HEK293 (cell line): Measurements from ENCODE around the gene LCOR.

ENCODE experiments used
- ZNF10 ChIP-seq: fragments of 450-650 bp; formaldehyde crosslinking; IDR thresholded peaks from 2 replicates; pipeline ENCODE4 v1.5.1; 2017; ENCODE audit warnings: missing biosample characterization, missing genetic modification characterization
- ZNF24 ChIP-seq: fragments of 450-650 bp; formaldehyde crosslinking; IDR thresholded peaks from 2 replicates; pipeline ENCODE4 v1.5.1; 2016; ENCODE audit warnings: missing biosample characterization, missing genetic modification characterization
- ZNF514 ChIP-seq: fragments of 450-650 bp; formaldehyde crosslinking; IDR thresholded peaks from 2 replicates; pipeline ENCODE4 v1.5.1; 2016; ENCODE audit warnings: missing biosample characterization, missing genetic modification characterization
- TF ChIP-seq, protein P1 (sequence below): fragments of 450-650 bp; formaldehyde crosslinking; IDR thresholded peaks from 2 replicates; pipeline ENCODE4 v1.5.1; 2016; ENCODE audit warnings: missing biosample characterization, missing genetic modification characterization
- TF ChIP-seq, protein P2 (sequence below): fragments of 450-650 bp; formaldehyde crosslinking; IDR thresholded peaks from 2 replicates; pipeline ENCODE4 v1.5.1; 2016; ENCODE audit warnings: missing biosample characterization, missing genetic modification characterization
- TF ChIP-seq, protein P3 (sequence below): sonication (generic); formaldehyde crosslinking; IDR thresholded peaks from 2 replicates; pipeline ENCODE4 v1.8.1; 2022; ENCODE audit warnings: mild to moderate bottlenecking, moderate library complexity, missing genetic modification reagents
- TF ChIP-seq, protein P4 (sequence below): fragments of 450-650 bp; formaldehyde crosslinking; IDR thresholded peaks from 2 replicates; pipeline ENCODE4 v1.5.1; 2016; ENCODE audit warnings: missing biosample characterization, missing genetic modification characterization

DNA sequence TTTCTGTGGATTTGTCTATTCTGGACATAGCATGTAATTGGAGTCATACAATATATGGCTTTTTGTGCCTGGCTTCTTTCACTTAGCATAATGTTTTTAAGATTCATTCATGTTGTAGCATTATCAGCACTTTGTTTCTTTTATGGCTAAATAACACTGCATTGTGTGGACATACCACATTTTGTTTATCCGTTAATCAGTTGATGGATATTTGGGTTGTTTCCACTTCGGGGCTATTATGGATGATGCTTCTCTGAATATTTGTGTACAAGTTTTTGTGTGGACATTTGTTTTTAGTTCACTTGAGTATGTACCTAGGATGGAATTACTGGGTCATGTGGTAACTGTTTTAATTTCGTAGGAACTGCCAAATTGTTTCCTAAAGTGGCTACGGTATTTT is 6.4 kb downstream of the LCOR start:
- TF ChIP-seq, protein P1, sequence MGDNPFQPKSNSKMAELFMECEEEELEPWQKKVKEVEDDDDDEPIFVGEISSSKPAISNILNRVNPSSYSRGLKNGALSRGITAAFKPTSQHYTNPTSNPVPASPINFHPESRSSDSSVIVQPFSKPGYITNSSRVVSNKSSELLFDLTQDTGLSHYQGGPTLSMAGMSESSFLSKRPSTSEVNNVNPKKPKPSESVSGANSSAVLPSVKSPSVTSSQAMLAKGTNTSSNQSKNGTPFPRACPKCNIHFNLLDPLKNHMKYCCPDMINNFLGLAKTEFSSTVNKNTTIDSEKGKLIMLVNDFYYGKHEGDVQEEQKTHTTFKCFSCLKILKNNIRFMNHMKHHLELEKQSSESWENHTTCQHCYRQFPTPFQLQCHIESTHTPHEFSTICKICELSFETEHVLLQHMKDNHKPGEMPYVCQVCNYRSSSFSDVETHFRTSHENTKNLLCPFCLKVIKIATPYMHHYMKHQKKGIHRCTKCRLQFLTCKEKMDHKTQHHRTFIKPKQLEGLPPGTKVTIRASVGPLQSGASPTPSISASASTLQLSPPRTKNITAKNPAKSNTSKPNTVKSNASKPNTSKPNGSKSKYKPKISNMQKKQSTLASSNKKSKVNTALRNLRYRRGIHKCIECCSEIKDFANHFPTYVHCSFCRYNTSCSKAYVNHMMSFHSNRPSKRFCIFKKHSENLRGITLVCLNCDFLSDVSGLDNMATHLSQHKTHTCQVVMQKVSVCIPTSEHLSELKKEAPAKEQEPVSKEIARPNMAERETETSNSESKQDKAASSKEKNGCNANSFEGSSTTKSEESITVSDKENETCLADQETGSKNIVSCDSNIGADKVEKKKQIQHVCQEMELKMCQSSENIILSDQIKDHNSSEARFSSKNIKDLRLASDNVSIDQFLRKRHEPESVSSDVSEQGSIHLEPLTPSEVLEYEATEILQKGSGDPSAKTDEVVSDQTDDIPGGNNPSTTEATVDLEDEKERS (tag by site-specific recombination) = no peak
- TF ChIP-seq ZNF514 (tag by site-specific recombination) (no peak), ZNF24 (tag by site-specific recombination) (no peak), ZNF10 (tag by site-specific recombination) (peak; percentile 95)
- TF ChIP-seq, protein P2, sequence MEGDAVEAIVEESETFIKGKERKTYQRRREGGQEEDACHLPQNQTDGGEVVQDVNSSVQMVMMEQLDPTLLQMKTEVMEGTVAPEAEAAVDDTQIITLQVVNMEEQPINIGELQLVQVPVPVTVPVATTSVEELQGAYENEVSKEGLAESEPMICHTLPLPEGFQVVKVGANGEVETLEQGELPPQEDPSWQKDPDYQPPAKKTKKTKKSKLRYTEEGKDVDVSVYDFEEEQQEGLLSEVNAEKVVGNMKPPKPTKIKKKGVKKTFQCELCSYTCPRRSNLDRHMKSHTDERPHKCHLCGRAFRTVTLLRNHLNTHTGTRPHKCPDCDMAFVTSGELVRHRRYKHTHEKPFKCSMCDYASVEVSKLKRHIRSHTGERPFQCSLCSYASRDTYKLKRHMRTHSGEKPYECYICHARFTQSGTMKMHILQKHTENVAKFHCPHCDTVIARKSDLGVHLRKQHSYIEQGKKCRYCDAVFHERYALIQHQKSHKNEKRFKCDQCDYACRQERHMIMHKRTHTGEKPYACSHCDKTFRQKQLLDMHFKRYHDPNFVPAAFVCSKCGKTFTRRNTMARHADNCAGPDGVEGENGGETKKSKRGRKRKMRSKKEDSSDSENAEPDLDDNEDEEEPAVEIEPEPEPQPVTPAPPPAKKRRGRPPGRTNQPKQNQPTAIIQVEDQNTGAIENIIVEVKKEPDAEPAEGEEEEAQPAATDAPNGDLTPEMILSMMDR = no peak
- TF ChIP-seq, protein P3, sequence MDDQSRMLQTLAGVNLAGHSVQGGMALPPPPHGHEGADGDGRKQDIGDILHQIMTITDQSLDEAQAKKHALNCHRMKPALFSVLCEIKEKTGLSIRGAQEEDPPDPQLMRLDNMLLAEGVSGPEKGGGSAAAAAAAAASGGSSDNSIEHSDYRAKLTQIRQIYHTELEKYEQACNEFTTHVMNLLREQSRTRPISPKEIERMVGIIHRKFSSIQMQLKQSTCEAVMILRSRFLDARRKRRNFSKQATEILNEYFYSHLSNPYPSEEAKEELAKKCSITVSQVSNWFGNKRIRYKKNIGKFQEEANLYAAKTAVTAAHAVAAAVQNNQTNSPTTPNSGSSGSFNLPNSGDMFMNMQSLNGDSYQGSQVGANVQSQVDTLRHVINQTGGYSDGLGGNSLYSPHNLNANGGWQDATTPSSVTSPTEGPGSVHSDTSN (CRISPR knock-in tag) = no peak
- TF ChIP-seq, protein P4, sequence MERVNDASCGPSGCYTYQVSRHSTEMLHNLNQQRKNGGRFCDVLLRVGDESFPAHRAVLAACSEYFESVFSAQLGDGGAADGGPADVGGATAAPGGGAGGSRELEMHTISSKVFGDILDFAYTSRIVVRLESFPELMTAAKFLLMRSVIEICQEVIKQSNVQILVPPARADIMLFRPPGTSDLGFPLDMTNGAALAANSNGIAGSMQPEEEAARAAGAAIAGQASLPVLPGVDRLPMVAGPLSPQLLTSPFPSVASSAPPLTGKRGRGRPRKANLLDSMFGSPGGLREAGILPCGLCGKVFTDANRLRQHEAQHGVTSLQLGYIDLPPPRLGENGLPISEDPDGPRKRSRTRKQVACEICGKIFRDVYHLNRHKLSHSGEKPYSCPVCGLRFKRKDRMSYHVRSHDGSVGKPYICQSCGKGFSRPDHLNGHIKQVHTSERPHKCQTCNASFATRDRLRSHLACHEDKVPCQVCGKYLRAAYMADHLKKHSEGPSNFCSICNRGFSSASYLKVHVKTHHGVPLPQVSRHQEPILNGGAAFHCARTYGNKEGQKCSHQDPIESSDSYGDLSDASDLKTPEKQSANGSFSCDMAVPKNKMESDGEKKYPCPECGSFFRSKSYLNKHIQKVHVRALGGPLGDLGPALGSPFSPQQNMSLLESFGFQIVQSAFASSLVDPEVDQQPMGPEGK (tag by site-specific recombination) = no peak
